SIG-M5 (cell line): ENCODE results near the gene PLIN4.

Source experiments
- DNase-seq: peaks from one replicate; lab custom pipeline; 2025; lab: John Stamatoyannopoulos, UW

Gene PLIN4

GRCh38 chr19:4525563-4526002, 7.3 kb upstream of the PLIN4 start:
- DNase-seq = no peak

- no peak for DNase-seq
These were observed 6.7 kb upstream of the PLIN4 start for GRCh38 chr19:4524808-4525562.

GRCh38 chr19:4523306-4524110, 5.2 kb upstream of the PLIN4 start:
- DNase-seq = no peak

GRCh38 chr19:4522291-4523002, 4.2 kb upstream of the PLIN4 start:
- DNase-seq = no peak

- DNase-seq = no peak
These were observed 3.6 kb upstream of the PLIN4 start for GRCh38 chr19:4521888-4522242.

- no peak for DNase-seq
These were observed 3.0 kb upstream of the PLIN4 start for GRCh38 chr19:4521170-4521887.

- DNase-seq = no peak
These were observed 1.4 kb upstream of the PLIN4 start for GRCh38 chr19:4519521-4520277.

- no peak for DNase-seq
These were observed 848 bp upstream of the PLIN4 start for GRCh38 chr19:4519172-4519496.

- DNase-seq = no peak
These were observed 732 bp downstream of the PLIN4 start for GRCh38 chr19:4517451-4518057.

- DNase-seq = no peak
These were observed 1.4 kb downstream of the PLIN4 start for GRCh38 chr19:4516939-4517300.

GRCh38 chr19:4516199-4516938, 1.9 kb downstream of the PLIN4 start:
- DNase-seq = no peak

- DNase-seq = no peak
These were observed 2.6 kb downstream of the PLIN4 start for GRCh38 chr19:4515732-4516131.

GRCh38 chr19:4513248-4513647, 5.0 kb downstream of the PLIN4 start:
- DNase-seq = no peak

- DNase-seq = no peak
These were observed 6.2 kb downstream of the PLIN4 start for GRCh38 chr19:4512070-4512469.

GRCh38 chr19:4511300-4512054, 6.8 kb downstream of the PLIN4 start:
- no peak for DNase-seq

GRCh38 chr19:4510435-4511255, 7.6 kb downstream of the PLIN4 start:
- no peak for DNase-seq

- DNase-seq = no peak
These were observed 9.6 kb downstream of the PLIN4 start for GRCh38 chr19:4508698-4509097.

GRCh38 chr19:4507804-4508203, 10.5 kb downstream of the PLIN4 start:
- DNase-seq = no peak

GRCh38 chr19:4507150-4507452, 11.2 kb downstream of the PLIN4 start:
- no peak for DNase-seq
